Hippocampal formation (tissue), 2 donors: ENCODE results near the gene FA2H.
"Not testable (repeated sequence)": the region's sequence is repeated elsewhere in the genome, so short reads cannot be mapped to it uniquely, and the experiment has no call there.

Experiments
- DNase-seq, 2 donors: peaks; one replicate each; lab custom pipeline; 2025; lab: John Stamatoyannopoulos, UW

FA2H gene

DNA sequence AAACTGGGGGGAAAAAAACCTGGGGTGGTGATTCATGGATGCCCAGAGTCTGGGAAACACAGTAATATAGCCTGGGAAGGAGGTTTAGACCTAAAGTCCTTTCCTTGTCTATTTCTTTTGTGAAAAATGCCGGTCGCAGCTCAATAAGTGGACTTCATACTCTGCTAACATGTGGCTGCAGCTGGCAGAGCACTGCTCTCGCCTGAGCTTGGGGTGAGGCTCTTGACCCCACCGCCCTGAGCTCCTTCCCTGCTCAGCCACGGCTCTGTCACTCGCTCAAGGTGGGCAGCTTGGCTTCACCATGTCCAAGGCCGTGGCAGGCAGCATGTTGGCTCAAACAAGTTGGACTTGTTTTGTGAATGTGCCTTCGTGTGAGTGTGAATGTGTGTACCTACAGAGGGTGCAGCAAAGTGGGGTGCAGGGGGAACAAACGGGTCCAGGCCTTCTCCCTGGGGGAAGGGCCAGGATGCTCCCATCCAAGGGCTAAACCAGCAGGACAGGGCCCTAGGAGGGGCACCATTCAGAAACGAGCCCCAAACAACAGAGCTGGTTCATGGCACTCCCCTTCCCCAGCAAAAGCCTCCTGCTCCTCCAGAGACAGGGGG is 4.9 kb downstream of the FA2H start:
- DNase-seq, result no peak

DNA sequence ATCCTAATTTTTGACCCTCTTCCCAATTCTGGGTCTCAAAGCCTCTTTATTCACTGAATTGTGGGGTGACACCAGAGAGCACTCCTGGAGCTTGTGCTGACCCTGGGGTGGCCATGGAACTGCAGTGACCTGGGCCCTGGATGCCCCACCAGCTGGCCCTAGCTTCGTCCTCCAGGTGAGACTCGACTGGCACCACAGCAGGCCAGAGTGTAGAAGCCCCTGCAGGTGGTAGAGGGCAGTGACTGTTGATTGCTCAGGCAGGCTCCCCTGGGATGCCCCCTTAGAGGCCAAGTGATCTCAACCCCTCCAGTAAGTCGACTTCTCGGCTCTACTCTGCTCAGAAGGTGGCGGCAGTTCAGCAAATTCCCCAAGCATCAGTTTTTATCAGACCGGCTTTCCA is 6.4 kb downstream of the FA2H start:
- DNase-seq, result no peak

- no peak for DNase-seq
Observed at GRCh38 chr16:74767749-74768148, 6.9 kb downstream of the FA2H start.

GRCh38 chr16:74766729-74767128 is 7.9 kb downstream of the FA2H start:
- no peak for DNase-seq

DNA sequence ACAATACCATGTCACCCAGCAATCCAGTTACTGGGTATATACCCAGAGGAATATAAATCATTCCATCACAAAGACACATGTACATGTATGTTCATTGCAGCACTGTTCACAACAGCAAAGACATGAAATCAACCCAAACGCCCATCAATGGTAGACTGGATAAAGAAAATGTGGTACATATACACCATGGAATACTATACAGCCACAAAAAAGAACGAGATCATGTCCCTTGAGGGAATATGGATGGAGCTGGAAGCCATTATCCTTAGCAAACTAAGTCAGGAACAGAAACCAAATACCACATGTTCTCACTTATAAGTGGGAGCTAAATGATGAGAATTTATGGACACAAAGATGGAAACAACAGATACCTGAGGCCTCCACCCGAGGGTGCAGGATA is 10.4 kb downstream of the FA2H start:
- DNase-seq, result not testable (repeated sequence)

- DNase-seq, result no peak
Observed at GRCh38 chr16:74761665-74762064, 13.0 kb downstream of the FA2H start.

DNA sequence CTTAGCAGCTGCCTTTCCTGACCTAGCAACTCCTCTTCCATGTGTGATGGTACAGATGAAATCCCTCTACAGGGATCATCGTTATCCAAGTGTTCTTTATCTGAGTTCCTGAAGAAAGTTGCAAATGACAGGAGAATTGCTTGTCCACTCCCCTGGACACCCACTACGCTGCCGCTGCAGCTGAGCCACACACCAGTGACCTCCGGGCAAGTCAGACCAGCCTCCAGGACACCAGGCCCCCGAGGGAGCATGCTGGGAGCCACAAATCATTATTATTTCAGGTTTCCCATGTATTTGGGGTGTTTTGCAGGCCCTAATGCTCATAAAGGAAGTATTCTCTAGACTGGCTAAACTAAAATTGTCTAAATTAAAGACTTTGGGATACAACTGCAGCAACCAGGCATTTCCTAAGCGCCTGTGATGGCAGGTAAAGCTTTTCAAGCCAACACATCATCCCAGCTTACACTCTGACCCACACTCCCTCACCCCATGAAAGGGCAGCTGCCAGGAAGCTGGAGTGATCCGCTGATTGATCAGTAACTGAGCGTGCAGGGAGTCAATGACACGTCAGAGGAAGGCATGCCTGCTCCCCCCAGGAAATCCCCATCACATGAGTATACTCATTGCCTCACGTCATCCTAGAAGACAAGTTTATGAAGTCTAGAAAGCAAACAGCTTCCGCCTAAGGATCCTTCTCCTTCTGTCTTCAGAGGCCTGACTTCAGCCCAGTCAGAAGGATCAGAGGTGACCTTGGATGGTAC is 14.4 kb downstream of the FA2H start:
- DNase-seq, result no peak

- DNase-seq, result no peak
Observed at GRCh38 chr16:74759564-74759963, 15.1 kb downstream of the FA2H start.

DNA sequence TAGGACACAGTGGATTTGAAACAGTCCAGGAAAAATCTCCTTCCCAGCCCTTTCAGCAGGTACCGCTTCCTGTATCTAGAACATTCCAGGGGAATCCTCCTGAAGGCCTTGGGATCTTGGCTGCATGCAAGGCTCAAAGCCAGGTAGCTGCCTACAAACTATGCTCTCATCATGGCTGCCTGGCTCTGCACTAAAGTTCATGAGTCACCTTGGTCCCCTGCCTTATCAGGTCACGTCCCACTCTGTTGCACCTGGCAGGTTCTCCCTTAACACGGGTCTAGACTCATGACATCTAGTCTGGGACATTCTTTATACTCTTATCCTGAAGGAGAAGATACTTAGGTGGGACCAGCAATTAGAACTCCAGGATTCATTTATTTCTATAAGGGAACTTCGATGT is 15.8 kb downstream of the FA2H start:
- no peak for DNase-seq

DNA sequence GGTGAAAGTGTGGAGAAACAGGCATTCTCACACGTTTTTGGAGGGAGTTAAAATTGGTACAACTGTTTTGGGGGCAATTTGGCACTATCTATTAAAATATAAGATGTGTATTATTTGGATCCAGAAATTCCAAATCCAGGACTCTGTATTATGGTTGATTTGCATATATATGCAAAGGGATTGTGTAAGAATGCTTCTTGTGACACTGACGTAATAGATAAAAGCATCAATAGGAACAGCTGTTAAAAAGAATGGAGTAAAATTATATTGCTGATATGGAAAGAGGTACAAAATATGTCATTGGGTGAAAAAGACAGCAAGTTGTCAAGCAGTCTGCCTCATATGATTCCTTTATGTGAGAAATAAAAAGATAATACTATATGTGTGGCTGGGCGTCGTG is 17.3 kb downstream of the FA2H start:
- no peak for DNase-seq

DNA sequence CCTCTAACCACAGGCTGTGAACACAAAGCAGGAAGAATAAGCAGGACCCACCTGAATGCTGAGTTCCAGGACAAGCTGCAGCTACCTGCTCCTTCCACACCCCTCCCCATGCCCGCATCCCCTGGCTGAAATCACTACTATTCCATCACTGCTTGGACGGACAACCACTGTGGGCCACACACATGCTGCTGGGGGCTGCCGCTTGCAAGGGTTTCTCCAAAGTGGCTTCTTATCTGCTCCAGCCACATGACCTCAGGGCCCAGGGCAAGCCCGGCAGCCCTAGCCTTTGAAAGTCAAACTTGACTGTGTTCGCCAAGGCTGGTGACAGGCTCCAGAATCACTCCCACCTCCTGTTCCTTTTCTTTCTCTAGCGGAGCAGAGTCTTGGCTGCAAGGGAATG is 18.4 kb downstream of the FA2H start:
- DNase-seq, result no peak

DNA sequence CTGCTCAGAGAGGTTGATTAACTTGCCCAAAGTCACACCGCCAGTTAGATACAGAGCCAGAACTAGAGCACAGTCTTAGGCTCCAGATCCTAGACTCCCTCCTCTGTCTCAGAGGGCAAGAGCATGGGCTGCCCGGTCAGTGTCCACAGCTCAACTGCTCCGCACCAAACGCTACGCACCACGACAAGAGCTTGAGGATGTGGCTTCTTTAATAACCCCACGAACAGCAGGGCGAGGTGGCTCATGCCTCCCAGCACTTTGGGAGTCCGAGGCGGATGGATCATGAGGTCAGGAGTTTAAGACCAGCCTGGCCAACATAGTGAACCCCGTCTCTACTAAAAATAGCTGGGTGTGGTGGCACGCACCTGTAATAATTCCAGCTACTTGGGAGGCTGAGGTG is 21.4 kb downstream of the FA2H start:
- DNase-seq, result no peak

DNA sequence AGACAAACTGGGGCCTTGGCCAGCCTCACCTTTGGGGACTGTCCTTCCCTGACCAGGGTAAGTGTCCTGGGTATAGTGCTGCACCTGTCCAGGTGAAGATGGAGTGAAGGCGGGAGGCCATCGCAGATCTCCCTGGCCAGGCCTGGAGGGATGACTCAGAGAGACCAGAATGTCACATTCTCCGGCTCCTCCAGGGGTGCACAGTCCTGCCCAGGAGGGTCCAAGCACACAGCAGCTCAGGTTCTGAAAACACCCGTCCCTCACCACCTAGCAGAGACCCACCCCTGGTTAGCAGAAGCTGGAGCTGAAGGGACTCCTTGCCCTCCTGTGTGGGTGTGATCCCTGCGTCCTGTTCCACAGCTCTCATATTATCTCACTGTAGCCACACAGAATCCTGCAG is 21.9 kb downstream of the FA2H start:
- no peak for DNase-seq

- no peak for DNase-seq
Observed at GRCh38 chr16:74752258-74752657, 22.4 kb downstream of the FA2H start.

DNA sequence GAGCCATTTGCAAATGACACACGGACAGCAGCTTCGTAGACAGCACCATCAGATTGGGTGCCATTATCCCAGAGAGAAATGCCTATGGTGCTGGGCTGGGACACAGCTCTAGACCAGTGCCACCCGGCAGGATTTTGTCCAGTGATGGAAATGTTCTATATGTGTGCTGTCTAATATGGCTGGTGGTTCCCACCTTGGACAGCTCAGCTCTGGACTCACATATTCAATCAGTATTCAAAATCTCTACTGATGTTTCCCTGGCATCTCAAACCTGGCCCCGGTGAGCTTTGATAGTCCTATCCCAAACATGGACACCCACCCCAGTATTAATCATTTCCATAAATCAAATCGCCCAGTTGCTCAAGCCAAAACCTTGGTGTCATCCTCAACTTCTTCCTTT is 23.0 kb downstream of the FA2H start:
- no peak for DNase-seq

- DNase-seq, result no peak
Observed at GRCh38 chr16:74749291-74750055, 25.1 kb downstream of the FA2H start.

GRCh38 chr16:74748616-74749026 is 26.0 kb downstream of the FA2H start:
- DNase-seq, result peak; percentile 69 to 85

DNA sequence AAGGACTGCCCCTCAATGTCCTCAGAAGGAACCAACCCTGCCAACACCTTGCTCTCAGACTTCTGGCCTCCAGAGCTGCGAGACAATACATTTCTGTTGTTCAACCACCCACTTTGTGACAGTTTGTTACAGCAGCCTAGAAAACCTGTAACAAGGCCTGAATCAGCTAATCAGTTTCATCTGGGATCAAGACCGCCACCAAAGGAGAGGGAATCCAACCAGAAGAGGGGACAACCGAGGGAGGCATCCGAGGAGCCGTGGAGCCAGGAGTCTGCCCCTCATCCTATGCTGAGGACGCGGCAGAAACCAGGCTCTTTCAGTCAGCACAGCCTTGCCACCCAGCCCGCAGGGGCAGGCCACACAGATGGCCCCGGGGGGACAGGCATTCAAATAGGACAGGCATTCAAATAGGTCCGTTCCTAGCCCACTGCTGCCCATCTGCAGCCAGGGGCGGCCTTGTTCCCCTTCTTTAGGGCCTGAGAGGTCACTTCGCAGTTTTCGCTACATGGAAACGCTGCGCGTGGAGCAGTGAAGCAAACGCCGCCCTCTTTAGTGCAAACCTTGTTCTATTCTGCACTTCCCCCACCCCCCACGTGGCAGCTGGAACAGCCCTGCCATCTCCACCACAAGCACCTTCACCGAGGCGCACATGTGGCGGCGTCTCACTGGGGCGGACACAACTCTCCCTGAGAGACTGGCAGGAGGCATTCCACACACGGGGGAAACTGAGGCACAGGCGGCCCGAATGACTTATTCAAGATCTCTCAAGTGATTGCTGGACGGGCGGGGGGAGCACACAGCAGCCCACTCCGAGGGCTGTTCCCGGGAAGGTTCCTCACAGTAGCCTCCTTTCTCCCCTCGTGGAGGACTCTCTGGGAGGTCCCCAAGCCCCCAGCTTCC is 26.7 kb downstream of the FA2H start:
- peak; percentile 61 to 85 for DNase-seq

DNA sequence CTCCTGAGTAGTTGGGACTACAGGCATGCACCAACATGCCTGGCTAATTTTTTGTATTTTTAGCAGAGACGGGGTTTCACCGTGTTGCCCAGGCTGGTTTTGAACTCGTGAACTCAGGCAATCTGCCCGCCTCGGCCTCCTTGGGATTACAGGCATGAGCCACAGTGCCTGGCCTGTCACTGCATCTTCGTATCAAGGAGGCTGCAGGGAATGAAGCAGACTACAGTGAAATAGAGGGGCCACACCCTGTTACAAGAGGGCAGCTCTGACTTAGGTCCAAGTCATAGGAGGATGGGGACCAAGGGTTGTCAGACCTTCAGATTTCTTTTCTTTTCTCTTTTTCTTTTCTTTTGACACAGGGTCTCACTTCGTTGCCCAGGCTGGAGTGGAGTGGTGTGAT is 28.7 kb downstream of the FA2H start:
- no peak for DNase-seq

GRCh38 chr16:74745109-74745615 is 29.5 kb downstream of the FA2H start:
- DNase-seq, result no peak

- no peak for DNase-seq
Observed at GRCh38 chr16:74744566-74744965, 30.1 kb downstream of the FA2H start.
